Cardiac septum (tissue), 1 donor: ENCODE results near the gene CDK9. TPM values are rescaled to one million over a fixed set of nuclear protein-coding genes. Genes with fewer than 3 reads are reported as not detected.
"Not testable (repeated sequence)": the region's sequence is repeated elsewhere in the genome, so short reads cannot be mapped to it uniquely, and the experiment has no call there.

Source experiments
- DNase-seq: peaks from one replicate; pipeline ENCODE4 v3.0.0-alpha.2; 2020; ENCODE audit warnings: low spot score
- intact Hi-C: fragments of 100-400 bp; cut with DNase I; formaldehyde crosslinking; loops from one replicate; pipeline ENCODE4 v1.14.0; 2022
- long read RNA-seq: library from polyadenylated mRNA; unstranded; transcript quantifications from one replicate; pipeline ENCODE4 v2.0.0, GENCODE V29; 2021
- total RNA-seq: library from RNA; stranded (reverse); fragmentation: NEBNext Ultra II Directional; extraction: Animal tissue kit (Norgen Biotek cat#: 25700); gene quantifications from one replicate; pipeline ENCODE4 v1.2.1, GENCODE V29; 2021
- donor health status: DM: no; HTN: no; CAD: no.

CDK9 gene
- 48.7 TPM for total RNA-seq
- long read RNA-seq, transcript CDK9-201 (7 exons, 2,463 nt): major isoform, 36 of 46 reads
- long read RNA-seq, partial matches to known transcripts: 2 of 46 reads
- long read RNA-seq, other reads (novel, unspliced or antisense): 8 of 46 reads

DNA sequence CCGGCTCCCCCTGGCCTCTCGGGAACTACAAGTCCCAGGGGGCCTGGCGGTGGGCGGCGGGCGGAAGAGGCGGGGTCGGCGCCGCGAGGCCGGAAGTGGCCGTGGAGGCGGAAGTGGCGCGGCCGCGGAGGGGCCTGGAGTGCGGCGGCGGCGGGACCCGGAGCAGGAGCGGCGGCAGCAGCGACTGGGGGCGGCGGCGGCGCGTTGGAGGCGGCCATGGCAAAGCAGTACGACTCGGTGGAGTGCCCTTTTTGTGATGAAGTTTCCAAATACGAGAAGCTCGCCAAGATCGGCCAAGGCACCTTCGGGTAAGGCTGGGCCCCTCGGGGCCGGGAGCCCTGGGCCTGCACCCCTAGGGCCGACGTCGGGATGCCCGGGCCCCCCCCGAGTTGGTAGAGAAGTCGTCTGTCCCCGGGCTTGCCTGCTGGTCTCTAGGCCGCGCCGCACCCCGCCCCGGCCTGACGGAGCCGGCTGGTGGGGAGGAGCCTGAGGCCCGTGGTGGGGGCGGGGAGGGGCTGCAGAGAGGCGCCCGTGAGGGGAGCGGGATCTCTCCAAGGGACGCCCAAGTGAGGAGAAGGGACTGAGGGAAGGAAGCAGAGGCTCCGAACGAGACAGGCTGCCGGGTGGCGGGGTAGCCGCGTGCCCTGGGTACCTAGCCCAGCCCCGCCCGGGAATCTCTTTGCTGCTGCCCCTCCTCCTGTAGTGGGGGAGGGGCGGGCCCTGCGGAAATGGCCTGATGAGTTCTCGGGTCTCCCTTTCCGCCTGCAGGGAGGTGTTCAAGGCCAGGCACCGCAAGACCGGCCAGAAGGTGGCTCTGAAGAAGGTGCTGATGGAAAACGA lies at the start of gene CDK9:
TSS of gene CDK9 (plus strand) at position 102 of the 840 bp plus-strand sequence. CDS start at position 217, 115 bp downstream.
- intact Hi-C loops: loop anchor here (1.0 to 5.0 kb wide), 4 partner anchors 17 to 131 kb away; partner anchors contain the start of genes FPGS, ST6GALNAC4 and TOR2A

DNA sequence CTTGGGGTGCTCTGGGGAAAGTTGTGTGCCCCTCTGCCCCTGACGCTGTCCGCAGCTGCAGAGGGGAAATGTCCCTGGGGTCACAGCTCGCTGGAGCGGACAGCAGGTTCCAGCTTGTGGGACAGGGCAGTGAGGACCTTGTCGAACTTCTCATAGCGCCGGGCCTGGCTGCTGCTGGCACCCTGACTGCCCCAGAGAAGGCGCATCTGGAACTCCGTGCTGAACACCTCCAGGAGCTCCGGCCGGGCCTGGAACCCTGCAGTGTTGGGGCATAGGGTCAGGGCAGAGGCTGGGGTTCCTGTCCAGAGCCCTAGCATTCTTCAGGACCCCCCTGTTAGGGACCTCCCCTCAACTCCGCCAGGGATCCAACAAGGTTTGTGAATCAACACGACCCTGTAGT lies 47.2 kb upstream of the CDK9 start:
- intact Hi-C loops: loop anchor here (5.0 kb wide), 1 partner anchor 134 kb away; no protein-coding TSS in a partner anchor
- DNase-seq: no peak

More for the DNA sequence above, at the start of gene CDK9:
- peak; percentile 94 for DNase-seq

DNA sequence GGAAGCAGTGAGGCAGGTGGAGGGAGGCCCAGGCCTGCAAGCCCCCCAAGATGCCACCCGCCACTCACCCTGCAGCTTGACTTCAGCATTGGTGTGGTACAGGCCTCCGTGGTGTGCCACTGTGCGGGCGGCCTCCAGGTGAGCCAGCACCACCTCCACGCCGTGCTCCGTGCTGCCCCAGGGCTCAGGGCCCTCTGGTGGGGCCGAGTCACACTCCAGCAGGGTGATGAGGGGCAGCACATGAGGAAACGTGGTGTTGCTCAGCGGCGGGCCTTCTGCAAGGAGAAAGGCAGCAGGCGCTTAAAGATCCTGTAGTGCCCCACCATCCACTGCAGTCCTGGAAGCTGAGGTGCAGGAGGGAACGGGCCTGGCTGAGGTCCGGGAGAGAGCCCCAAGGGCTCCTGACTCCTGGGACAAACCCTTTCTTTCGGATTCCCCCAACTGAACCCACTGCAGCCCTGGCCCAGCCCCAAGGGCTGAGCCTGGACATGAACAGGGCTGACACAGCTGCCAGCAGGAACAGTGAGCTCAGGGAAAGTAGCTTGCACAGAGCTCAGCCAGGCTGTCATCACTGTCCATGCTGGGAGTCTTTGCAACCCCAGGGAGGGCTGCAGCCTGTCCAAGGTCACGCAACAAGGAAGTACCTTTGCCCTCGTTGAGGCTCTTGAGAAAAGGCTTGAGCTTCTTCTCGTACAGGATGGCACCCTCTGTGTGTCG lies 46.1 kb upstream of the CDK9 start:
- DNase-seq: no peak

DNA sequence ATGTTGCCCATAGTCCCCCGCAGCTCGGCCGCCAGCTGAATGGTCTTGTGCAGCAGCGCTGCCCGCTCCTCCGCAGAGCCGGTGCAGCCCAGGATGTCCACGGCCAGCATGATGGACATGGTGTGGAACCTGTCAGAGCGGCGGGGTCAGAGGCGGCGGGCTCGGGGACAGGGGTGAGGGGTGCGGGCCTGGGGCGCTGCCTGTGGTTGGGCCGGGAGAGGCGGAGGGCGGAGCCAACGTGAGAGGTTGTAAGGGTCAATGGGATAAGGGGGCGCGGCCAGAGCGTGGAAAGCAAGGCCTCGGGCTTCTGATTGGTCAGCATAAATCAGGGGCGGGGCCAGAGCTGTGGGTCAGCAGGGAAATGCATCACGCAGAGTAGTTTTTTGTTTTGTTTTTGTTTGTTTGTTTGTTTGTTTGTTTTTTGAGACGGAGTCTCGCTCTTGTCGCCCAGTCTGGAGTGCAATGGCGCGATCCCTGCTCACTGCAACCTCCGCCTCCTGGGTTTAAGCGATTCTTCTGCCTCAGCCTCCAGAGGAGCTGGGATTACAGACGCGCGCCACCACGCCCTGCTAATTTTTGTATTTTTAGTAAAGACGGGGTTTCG lies 43.9 kb upstream of the CDK9 start:
- peak; percentile 88 for DNase-seq
- intact Hi-C loops: no loop called here

More for the DNA sequence above, 46.1 kb upstream of the CDK9 start:
- intact Hi-C loops: loop anchor here (5.0 kb wide), 1 partner anchor 133 kb away; no protein-coding TSS in a partner anchor

DNA sequence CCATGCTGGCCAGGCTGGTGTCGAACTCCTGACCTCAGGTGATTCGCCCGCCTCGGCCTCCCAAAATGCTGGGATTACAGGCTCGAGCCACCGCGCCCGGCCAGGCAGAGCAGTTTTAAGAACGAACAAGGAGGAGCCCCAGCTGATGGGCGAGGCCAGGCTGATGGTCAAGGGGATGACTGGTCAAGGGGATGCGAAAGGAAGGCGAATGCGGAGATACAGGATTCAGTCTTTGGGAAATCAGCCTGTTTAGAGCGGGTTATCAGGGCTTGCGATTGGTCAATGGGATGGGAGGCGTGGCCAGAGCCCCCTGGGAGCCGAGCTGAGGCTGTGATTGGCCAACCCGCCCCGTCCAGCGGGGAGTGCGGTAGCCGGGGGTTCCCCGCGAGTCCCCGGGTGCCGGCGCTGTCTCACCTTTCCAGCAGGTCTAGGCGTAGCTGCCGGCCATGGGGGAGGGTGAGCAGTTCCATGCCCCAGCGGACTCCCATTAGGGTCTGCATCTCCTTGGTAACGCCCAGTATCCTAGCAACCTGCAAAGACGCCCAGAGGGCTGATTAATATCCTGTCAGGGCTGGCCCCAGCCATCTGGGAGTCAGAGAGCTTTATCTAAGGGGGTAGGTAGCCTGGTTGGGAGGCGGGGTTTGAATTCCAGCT lies 43.3 kb upstream of the CDK9 start:
- DNase-seq: no peak
- intact Hi-C loops: no loop called here

DNA sequence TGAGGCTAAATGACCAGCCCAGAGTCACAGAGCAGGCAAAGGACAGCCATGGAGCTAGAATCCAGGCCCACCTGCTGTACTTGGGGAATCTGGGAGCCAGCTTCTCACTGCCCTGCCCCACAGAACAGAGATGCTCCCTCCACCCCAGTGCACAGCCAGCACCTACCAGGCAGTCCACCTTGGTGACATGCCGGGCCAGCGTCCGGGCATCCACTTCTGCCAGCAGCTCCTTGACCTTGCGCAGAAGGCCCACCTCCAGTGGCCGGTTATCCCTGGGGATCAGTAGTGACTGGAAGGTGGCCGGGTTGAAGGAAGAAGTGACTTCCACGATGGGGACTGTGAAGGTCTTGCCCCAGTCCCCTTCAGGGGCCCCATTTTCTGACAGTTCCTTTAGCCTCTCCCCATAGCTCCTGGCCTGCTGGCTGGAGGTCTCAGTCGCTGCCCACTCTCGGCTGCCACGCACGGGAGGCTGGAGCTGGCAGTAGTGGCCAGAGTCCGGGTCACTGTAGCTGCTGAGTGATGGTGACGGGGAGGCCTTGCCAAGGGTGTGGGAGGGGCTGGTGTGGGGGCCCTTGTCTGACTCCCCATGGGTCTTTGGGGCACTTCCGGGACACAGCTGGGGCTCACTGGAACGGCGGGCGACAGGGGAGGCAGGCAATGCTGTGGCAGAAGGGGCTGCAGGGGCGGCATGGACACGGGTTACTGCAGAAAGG lies 41.3 kb upstream of the CDK9 start:
- DNase-seq: no peak
- intact Hi-C loops: no loop called here

DNA sequence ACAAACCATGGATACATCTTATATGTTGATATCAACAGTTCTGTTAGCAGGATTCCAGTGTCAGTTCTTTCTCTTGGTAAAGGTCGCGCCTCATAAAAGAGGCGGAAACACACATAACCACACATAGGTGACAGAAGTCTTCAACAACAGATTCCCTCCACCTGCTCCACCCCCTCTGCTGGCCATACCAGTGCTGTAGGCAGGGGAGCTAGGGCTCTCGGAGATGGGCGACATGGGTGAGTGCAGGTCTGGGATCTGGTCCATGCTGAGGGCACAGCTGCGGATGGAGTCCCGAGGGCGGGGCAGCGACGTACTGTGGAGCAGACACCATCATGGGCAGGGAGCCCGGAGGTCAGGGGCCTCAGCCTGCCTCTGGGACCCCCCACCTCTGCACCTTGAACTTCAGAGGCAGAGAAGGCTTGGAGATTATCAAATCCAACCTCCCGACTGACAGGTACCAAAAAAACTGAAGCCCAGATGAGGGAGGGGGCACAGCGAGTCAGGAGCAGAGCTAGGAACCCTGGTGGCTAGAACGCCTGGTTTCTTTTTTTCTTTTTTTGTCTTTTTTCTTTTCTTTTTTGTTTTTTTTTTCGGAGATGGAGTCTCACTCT lies 38.8 kb upstream of the CDK9 start:
- no peak for DNase-seq
- intact Hi-C loops: no loop called here

DNA sequence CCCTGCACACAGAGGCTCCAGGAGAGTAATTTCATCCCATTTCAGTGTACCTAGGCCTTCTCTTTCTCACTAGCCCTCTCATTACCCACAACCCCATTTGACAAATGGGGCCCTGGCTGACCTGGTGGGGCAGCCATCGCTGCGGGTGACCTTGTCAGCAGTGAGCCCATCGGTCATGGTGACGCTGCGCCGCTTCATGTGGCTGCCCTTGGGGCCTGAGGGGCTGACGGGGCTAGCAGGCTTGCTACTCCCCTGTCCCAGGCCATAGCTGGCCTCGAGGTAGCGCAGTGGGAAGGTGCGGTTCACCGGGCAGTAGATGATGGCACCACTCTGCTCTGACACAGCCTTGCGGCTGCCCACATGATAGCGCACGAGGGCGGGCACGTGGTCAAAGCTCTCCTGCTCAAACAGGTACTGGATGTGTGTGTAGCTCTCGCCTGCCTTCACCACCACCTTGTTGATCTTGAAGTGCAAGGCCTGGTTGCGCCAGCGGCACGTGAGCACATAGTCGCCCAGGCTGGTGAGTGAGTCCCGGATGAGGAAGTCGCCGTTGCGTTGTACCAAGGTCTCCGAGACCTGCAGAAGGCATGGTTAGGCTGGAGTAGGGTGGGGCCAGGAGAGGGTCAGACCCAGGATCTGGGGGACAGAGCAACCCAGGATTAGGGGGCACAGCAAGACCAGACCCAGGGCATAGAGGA lies 36.6 kb upstream of the CDK9 start:
- intact Hi-C loops: no loop called here
- no peak for DNase-seq

DNA sequence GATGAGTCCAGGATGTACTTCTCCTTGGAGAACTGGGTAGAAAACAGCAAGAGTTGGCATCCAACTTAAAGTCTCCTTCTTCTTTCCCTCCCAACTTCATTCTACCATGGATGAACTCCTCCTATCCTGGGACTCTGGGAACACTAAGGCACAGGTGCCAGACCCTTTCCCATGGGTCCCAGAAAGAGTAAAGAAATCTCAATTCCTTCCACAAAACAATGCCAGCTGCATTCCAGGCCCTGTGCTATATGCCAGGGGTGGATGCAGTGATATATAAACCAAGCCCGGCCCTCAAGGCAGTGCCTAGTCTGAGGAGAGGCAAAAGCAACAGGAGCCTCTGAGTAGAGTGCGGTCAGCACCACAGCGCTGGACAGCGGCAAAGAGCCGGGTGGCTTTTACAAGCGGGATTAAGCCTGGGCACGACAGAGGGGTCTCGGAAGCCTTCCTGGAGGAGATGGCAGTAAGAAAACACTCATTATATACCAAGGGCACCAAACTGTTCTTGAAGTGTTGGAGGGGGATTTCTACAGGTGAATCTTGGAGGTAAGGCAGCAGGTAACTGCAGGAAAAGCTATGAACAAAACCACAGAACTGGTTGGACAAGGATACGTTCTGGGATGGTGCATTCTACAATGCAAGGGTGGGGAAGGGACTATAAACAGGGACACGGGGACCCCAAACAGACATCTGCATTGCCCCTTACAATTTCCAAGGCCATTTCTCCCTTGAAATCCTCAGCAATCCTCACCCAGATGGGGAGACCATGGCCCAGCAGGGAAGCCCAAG lies 34.4 kb upstream of the CDK9 start:
- DNase-seq: no peak
- intact Hi-C loops: no loop called here

DNA sequence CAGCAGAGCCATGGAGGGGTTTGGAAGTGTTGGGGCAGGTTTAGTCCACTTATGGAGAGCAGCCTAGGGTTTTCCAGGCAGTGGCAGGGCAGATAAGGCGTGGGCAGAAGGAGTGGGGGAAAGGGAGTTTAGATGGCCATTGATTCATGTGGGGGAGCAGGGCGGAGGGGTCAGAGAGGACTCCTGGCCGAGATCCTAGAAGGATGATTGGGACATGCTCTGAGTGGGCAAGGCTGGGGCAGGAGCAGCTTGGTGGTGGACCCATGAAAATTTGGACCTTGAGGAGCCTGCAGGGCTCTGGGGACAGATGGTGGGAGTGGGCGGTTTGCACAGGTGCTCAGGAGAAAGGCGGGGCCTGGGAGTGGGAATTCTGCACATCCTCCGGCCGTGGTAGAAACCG lies 32.7 kb upstream of the CDK9 start:
- no peak for DNase-seq
- intact Hi-C loops: no loop called here

DNA sequence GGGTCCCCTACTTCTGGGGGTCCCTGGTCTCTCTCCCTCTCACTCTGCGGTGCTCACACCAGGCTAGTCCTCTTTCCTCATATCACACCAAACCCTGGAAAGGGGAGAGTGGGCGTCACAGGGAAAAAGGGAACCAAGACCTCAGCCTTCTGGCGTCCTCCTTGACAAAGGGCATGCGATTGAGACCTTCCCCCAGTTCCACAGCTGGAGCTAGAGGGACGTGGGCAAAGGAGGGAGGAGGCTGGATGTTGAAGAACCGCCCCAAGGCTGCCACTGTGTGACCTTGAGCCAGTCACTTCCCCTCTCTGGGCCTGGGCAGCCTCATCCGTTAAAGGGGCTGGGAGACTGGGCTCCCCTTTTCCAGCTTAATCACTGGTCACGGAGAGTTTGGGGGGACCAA lies 32.2 kb upstream of the CDK9 start:
- intact Hi-C loops: no loop called here
- no peak for DNase-seq

DNA sequence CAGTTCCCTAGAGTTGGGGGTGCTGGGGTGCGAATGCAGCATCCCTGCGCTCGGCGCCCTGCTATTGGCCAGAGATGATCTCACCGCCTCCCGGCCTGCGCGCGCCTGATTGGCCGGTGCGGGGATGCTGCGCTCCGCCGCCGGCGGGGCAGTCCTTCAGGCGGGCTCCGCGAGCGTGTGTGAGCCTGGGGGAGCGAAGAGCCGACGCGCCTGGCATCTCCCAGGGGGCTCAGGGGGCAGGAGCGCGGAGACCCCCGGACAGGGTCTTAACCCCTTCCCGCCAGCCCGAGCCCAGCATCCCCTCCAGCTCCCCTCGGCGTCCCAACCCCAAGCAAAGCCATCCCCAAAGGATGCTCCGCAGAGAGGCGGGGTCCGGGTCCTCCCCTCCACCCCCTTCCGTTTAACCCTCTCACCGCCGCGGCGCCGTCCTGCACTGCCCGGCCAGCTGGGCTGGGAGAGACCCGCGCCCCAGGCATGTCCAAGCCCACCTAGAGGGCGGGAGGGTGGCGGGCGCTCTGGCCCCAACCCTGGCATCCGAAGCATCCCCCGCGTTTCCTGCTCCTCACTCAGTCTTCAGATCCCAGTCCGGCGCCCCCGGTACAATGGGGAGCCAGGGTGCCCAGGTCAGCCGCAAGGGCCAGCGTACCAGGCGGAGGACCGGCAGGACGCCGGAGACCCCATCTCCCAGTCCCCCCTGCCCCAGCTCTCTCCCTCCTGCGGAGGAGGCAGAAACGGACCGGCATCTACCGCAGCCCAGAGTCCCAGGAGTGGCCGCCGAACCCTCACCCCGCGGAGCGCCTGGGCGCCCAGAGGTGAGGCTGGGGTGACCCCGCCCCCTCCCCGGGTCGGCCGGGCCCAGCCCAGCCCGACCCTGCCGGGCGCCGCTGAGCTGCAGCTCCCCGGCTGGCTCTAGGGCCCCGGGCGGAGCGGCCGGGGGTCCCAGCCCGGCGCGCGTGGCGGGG lies 31.5 kb upstream of the CDK9 start:
- intact Hi-C loops: no loop called here
- DNase-seq: no peak

DNA sequence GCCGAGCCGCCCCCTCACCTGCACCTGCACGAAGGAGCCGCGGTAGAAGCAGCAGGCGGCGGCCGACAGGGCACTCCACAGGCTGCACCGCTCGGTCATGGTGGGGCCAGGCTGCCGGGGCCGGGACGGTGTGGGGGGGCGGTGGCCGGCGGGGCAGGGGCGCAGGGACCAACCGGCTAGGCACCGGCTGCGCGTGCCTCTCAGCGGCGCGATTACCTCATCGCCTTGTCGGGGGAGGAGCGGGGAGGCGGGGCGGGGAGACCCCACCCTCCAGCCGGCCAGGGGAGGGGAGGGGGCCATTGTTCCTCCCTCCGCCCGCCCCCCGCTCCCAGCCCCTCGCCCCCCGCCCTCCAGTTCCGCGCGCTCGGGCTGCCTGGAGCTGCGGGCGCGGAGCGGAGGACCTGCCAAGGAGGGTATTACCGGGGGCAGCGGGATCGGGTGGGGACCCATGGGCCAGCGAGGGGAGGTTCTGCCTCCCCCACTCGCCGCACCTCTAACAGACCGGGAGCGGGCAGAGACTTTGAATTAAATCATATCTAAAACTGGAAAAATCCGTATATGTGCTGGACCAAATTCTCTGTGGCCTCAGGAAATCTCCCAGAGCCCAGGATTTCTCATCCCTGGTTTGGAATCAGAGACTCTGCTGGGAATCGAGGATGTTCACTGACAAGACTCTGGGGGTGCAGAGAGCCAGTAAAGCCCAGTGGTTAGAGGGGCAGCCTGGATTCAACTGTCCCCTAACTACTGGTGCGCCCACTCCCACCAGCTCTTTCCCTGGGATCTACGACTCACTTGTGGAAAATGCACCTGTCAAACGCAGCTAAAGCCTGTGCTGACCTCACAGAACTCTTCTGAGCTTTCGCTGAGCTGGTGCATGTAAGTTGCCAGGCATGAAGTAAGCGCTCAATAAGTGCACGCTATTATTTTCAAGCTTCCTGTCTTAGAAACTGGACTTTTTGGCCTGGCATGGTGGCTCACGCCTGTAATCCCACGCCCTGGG lies 30.5 kb upstream of the CDK9 start:
- intact Hi-C loops: no loop called here
- DNase-seq: no peak

DNA sequence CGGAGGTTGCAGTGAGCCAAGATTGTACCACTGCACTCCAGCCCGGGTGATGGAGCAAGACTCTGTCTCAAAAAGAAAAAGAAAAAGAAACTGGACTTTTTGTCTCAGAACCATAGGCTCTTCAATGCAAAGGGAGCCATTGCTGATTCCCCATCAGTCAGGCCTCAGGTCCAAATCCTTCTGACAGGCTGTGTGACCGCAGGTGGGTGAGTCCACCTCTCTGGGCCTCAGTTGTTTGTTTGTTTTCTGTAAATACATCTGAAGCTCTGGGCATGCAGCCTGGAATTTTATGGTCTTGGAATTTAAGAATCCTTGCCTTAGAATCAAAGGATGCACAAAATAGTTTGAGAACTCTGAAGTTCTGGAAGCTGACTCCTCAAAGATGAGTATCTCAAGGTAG lies 29.6 kb upstream of the CDK9 start:
- DNase-seq: no peak
- intact Hi-C loops: no loop called here

DNA sequence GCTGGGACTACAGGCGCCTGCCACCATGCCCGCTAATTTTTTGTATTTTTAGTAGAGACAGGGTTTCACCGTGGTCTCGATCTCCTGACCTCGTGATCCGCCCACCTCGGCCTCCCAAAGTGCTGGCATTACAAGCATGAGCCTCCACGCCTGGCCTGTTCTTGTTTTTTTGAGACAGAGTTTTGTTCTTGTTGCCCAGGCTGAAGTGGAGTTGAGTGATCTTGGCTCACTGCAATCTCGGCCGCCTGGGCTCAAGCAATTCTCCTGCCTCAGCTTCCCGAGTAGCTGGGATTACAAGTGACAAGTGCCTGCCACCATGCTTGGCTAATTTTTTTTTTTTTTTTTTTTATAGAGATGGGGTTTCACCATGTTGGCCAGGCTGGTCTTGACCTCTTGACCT lies 29.1 kb upstream of the CDK9 start:
- DNase-seq, intact Hi-C loops: not testable (repeated sequence)
